Measurements from ENCODE around the gene SDCBP2. TPM values are rescaled to one million over a fixed set of nuclear protein-coding genes. Genes with fewer than 3 reads are reported as not detected.

Gene SDCBP2
- total RNA-seq, 1 donor from 2014 or later = 2.2 TPM

- peaks cover 6% of the 10 kb centered on the region for H3K27me3 Mint-ChIP-seq (ENCODE audit: insufficient read depth)
- H3K9me3 Mint-ChIP-seq = peaks cover 4% of the 10 kb centered on the region
- no peak overlapping the region for H3K27ac Mint-ChIP-seq
- H3K4me3 Mint-ChIP-seq = no peak overlapping the region
- intact Hi-C loops (cut with micrococcal nuclease) = no loop called here
- no peak for DNase-seq (ENCODE audit: low spot score)
- H3K36me3 Mint-ChIP-seq (ENCODE audit: low read depth) = no peaks in the 10 kb centered on the region
- peaks cover 7% of the 10 kb centered on the region for H3K4me1 Mint-ChIP-seq (ENCODE audit: low read depth)
Observed at GRCh38 chr20:1323256-1323655, 5.7 kb downstream of the SDCBP2 start.

GRCh38 chr20:1322511-1323245 is 6.3 kb downstream of the SDCBP2 start:
- Mint-ChIP-seq H3K27me3 (ENCODE audit: insufficient read depth) (peaks cover 6% of the 10 kb centered on the region), H3K4me3 (no peak overlapping the region), H3K4me1 (ENCODE audit: low read depth) (peaks cover 12% of the 10 kb centered on the region), H3K9me3 (peaks cover 4% of the 10 kb centered on the region), H3K27ac (no peak overlapping the region), H3K36me3 (ENCODE audit: low read depth) (no peaks in the 10 kb centered on the region)
- no peak for DNase-seq (ENCODE audit: low spot score)
- intact Hi-C loops (cut with micrococcal nuclease) = no loop called here

- intact Hi-C loops (cut with micrococcal nuclease) = no loop called here
- H3K9me3 Mint-ChIP-seq = peaks cover 4% of the 10 kb centered on the region
- H3K4me3 Mint-ChIP-seq = no peak overlapping the region
- H3K36me3 Mint-ChIP-seq (ENCODE audit: low read depth) = no peaks in the 10 kb centered on the region
- H3K27ac Mint-ChIP-seq = no peak overlapping the region
- H3K4me1 Mint-ChIP-seq (ENCODE audit: low read depth) = peaks cover 22% of the 10 kb centered on the region
- H3K27me3 Mint-ChIP-seq (ENCODE audit: insufficient read depth) = peaks cover 6% of the 10 kb centered on the region
- no peak for DNase-seq (ENCODE audit: low spot score)
Observed at GRCh38 chr20:1321654-1321939, 7.3 kb downstream of the SDCBP2 start.

GRCh38 chr20:1320902-1321653 is 7.9 kb downstream of the SDCBP2 start:
- peaks cover 22% of the 10 kb centered on the region for H3K4me1 Mint-ChIP-seq (ENCODE audit: low read depth)
- H3K36me3 Mint-ChIP-seq (ENCODE audit: low read depth) = no peaks in the 10 kb centered on the region
- no peak overlapping the region for H3K4me3 Mint-ChIP-seq
- H3K27ac Mint-ChIP-seq = no peak overlapping the region
- peaks cover 6% of the 10 kb centered on the region for H3K27me3 Mint-ChIP-seq (ENCODE audit: insufficient read depth)
- intact Hi-C loops (cut with micrococcal nuclease) = no loop called here
- peaks cover 4% of the 10 kb centered on the region for H3K9me3 Mint-ChIP-seq
- no peak for DNase-seq (ENCODE audit: low spot score)

- H3K36me3 Mint-ChIP-seq (ENCODE audit: low read depth) = no peaks in the 10 kb centered on the region
- H3K27me3 Mint-ChIP-seq (ENCODE audit: insufficient read depth) = peaks cover 13% of the 10 kb centered on the region
- H3K27ac Mint-ChIP-seq = no peak overlapping the region
- no peak for DNase-seq (ENCODE audit: low spot score)
- no peak overlapping the region for H3K4me3 Mint-ChIP-seq
- H3K9me3 Mint-ChIP-seq = peaks cover 4% of the 10 kb centered on the region
- H3K4me1 Mint-ChIP-seq (ENCODE audit: low read depth) = peaks cover 22% of the 10 kb centered on the region
- intact Hi-C loops (cut with micrococcal nuclease) = no loop called here
Observed at GRCh38 chr20:1320016-1320415, 8.9 kb downstream of the SDCBP2 start.

GRCh38 chr20:1319462-1319861 is 9.5 kb downstream of the SDCBP2 start:
- Mint-ChIP-seq H3K4me3 (no peak overlapping the region), H3K36me3 (ENCODE audit: low read depth) (no peaks in the 10 kb centered on the region), H3K4me1 (ENCODE audit: low read depth) (peaks cover 22% of the 10 kb centered on the region), H3K9me3 (peaks cover 4% of the 10 kb centered on the region), H3K27me3 (ENCODE audit: insufficient read depth) (peaks cover 19% of the 10 kb centered on the region), H3K27ac (no peak overlapping the region)
- no peak for DNase-seq (ENCODE audit: low spot score)
- intact Hi-C loops (cut with micrococcal nuclease) = no loop called here

GRCh38 chr20:1319051-1319450 is 9.9 kb downstream of the SDCBP2 start:
- H3K9me3 Mint-ChIP-seq = peaks cover 4% of the 10 kb centered on the region
- peaks cover 19% of the 10 kb centered on the region for H3K27me3 Mint-ChIP-seq (ENCODE audit: insufficient read depth)
- H3K4me1 Mint-ChIP-seq (ENCODE audit: low read depth) = peaks cover 22% of the 10 kb centered on the region
- no peak overlapping the region for H3K4me3 Mint-ChIP-seq
- no peak overlapping the region for H3K27ac Mint-ChIP-seq
- intact Hi-C loops (cut with micrococcal nuclease) = no loop called here
- H3K36me3 Mint-ChIP-seq (ENCODE audit: low read depth) = no peaks in the 10 kb centered on the region
- DNase-seq (ENCODE audit: low spot score) = no peak

GRCh38 chr20:1317545-1318255 is 11.2 kb downstream of the SDCBP2 start:
- no peak for DNase-seq (ENCODE audit: low spot score)
- H3K27me3 Mint-ChIP-seq (ENCODE audit: insufficient read depth) = peaks cover 19% of the 10 kb centered on the region
- no peaks in the 10 kb centered on the region for H3K36me3 Mint-ChIP-seq (ENCODE audit: low read depth)
- intact Hi-C loops (cut with micrococcal nuclease) = no loop called here
- no peak overlapping the region for H3K27ac Mint-ChIP-seq
- peaks cover 4% of the 10 kb centered on the region for H3K9me3 Mint-ChIP-seq
- peaks cover 22% of the 10 kb centered on the region for H3K4me1 Mint-ChIP-seq (ENCODE audit: low read depth)
- H3K4me3 Mint-ChIP-seq = no peak overlapping the region

GRCh38 chr20:1315804-1316203 is 13.1 kb downstream of the SDCBP2 start:
- intact Hi-C loops (cut with micrococcal nuclease) = no loop called here
- Mint-ChIP-seq H3K27ac (no peak overlapping the region), H3K9me3 (peaks cover 4% of the 10 kb centered on the region), H3K4me3 (no peak overlapping the region), H3K27me3 (ENCODE audit: insufficient read depth) (peaks cover 13% of the 10 kb centered on the region), H3K4me1 (ENCODE audit: low read depth) (peaks cover 22% of the 10 kb centered on the region), H3K36me3 (ENCODE audit: low read depth) (no peaks in the 10 kb centered on the region)
- DNase-seq (ENCODE audit: low spot score) = no peak

- H3K4me3 Mint-ChIP-seq = no peak overlapping the region
- intact Hi-C loops (cut with micrococcal nuclease) = loop anchor here (1.0 kb wide), 5 partner anchors 12 to 190 kb away; partner anchors contain the start of gene FKBP1A
- peaks cover 13% of the 10 kb centered on the region for H3K27me3 Mint-ChIP-seq (ENCODE audit: insufficient read depth)
- no peak overlapping the region for H3K27ac Mint-ChIP-seq
- no peaks in the 10 kb centered on the region for H3K9me3 Mint-ChIP-seq
- H3K36me3 Mint-ChIP-seq (ENCODE audit: low read depth) = no peaks in the 10 kb centered on the region
- H3K4me1 Mint-ChIP-seq (ENCODE audit: low read depth) = peaks cover 16% of the 10 kb centered on the region
- peak; percentile 47 for DNase-seq (ENCODE audit: low spot score)
Observed at GRCh38 chr20:1313236-1313964, 15.5 kb downstream of the SDCBP2 start.

GRCh38 chr20:1312904-1313235 is 16.1 kb downstream of the SDCBP2 start:
- Mint-ChIP-seq H3K27me3 (ENCODE audit: insufficient read depth) (peaks cover 13% of the 10 kb centered on the region), H3K36me3 (ENCODE audit: low read depth) (no peaks in the 10 kb centered on the region), H3K4me3 (no peak overlapping the region), H3K27ac (no peak overlapping the region), H3K4me1 (ENCODE audit: low read depth) (peaks cover 12% of the 10 kb centered on the region), H3K9me3 (no peaks in the 10 kb centered on the region)
- intact Hi-C loops (cut with micrococcal nuclease) = loop anchor here (1.0 kb wide), 5 partner anchors 12 to 190 kb away; partner anchors contain the start of gene FKBP1A
- DNase-seq (ENCODE audit: low spot score) = no peak

GRCh38 chr20:1312308-1312707 is 16.6 kb downstream of the SDCBP2 start:
- no peak overlapping the region for H3K27ac Mint-ChIP-seq
- intact Hi-C loops (cut with micrococcal nuclease) = no loop called here
- no peak overlapping the region for H3K4me3 Mint-ChIP-seq
- peaks cover 13% of the 10 kb centered on the region for H3K27me3 Mint-ChIP-seq (ENCODE audit: insufficient read depth)
- no peaks in the 10 kb centered on the region for H3K9me3 Mint-ChIP-seq
- no peaks in the 10 kb centered on the region for H3K36me3 Mint-ChIP-seq (ENCODE audit: low read depth)
- H3K4me1 Mint-ChIP-seq (ENCODE audit: low read depth) = peaks cover 6% of the 10 kb centered on the region
- no peak for DNase-seq (ENCODE audit: low spot score)

Data from activated T-helper 1 cell treated with anti-CD3 and anti-CD28 coated beads, Interleukin-12 subunit alpha, Interleukin-12 subunit beta, Interleukin-2, Interleukin-4 antibody, amounts not matched to agents 30 ng/mL and 10 ng/mL and 1 ng/mL, durations not matched to agents 14 hours and 24 hours and 36 hours (primary cell).